Endothelial cell (in vitro differentiated cells): ENCODE results near the gene GSTM1. TPM values are rescaled to one million over a fixed set of nuclear protein-coding genes. Genes with fewer than 3 reads are reported as not detected.

Experiments used
- DNase-seq: peaks from one replicate; pipeline ENCODE4 v3.0.0; 2021; ENCODE audit warnings: low spot score
- H3K27ac Mint-ChIP-seq: one replicate; pipeline ENCODE4 v1.8.0; 2021; ENCODE audit warnings: mixed read lengths, inconsistent platforms; ENCODE audit not compliant: unreplicated experiment
- H3K27me3 Mint-ChIP-seq: one replicate; pipeline ENCODE4 v1.8.0; 2021; ENCODE audit warnings: mild to moderate bottlenecking, moderate library complexity, mixed read lengths, inconsistent platforms; ENCODE audit not compliant: unreplicated experiment
- H3K36me3 Mint-ChIP-seq: one replicate; pipeline ENCODE4 v1.8.0; 2021; ENCODE audit warnings: mild to moderate bottlenecking, low read depth, mixed read lengths, inconsistent platforms; ENCODE audit not compliant: unreplicated experiment
- H3K4me1 Mint-ChIP-seq: one replicate; pipeline ENCODE4 v1.8.0; 2021; ENCODE audit warnings: mild to moderate bottlenecking, mixed read lengths, inconsistent platforms; ENCODE audit not compliant: unreplicated experiment
- H3K4me3 Mint-ChIP-seq: one replicate; pipeline ENCODE4 v1.8.0; 2021; ENCODE audit warnings: mild to moderate bottlenecking, mixed read lengths, inconsistent platforms; ENCODE audit not compliant: unreplicated experiment
- H3K9me3 Mint-ChIP-seq: one replicate; pipeline ENCODE4 v1.8.0; 2021; ENCODE audit warnings: mixed read lengths, inconsistent platforms; ENCODE audit not compliant: unreplicated experiment
- CTCF ChIP-seq: fragments of 200-600 bp; sonication (generic); IDR thresholded peaks from one replicate; pipeline ENCODE4 v1.5.0; 2021; ENCODE audit warnings: antibody characterized with exemption; ENCODE audit not compliant: unreplicated experiment
- total RNA-seq: library from RNA; stranded (reverse); fragmentation: NEBNext Ultra II Directional; extraction: Animal tissue kit (Norgen Biotek cat#: 25700); gene quantifications from one replicate; pipeline ENCODE4 v1.2.1, GENCODE V29; 2021; ENCODE audit not compliant: unreplicated experiment

The GSTM1 gene
- total RNA-seq, 1 donor from 2014 or later, result not detected

- no peak for TF ChIP-seq CTCF
- Mint-ChIP-seq H3K27ac (no peak overlapping the region), H3K4me3 (no peak overlapping the region), H3K27me3 (peaks cover 4% of the 10 kb centered on the region), H3K36me3 (peaks cover 8% of the 10 kb centered on the region), H3K4me1 (peaks cover 13% of the 10 kb centered on the region), H3K9me3 (no peaks in the 10 kb centered on the region)
- DNase-seq, result no peak
Measured at GRCh38 chr1:109719337-109719837, 31.8 kb downstream of the GSTM1 start.

GRCh38 chr1:109721042-109721441 lies 33.4 kb downstream of the GSTM1 start:
- Mint-ChIP-seq H3K27me3 (peaks cover 8% of the 10 kb centered on the region), H3K36me3 (peaks cover 13% of the 10 kb centered on the region)

GRCh38 chr1:109721971-109722370 lies 34.4 kb downstream of the GSTM1 start:
- peaks cover 16% of the 10 kb centered on the region for H3K36me3 Mint-ChIP-seq
- H3K4me1 Mint-ChIP-seq, result peaks cover 10% of the 10 kb centered on the region
- H3K27me3 Mint-ChIP-seq, result peaks cover 5% of the 10 kb centered on the region
- H3K27ac Mint-ChIP-seq, result no peak overlapping the region
- DNase-seq, result no peak
- TF ChIP-seq CTCF, result no peak
- no peak overlapping the region for H3K4me3 Mint-ChIP-seq
- peaks cover under 1% of the 10 kb centered on the region for H3K9me3 Mint-ChIP-seq

More at GRCh38 chr1:109721042-109721441, 33.4 kb downstream of the GSTM1 start:
- H3K27ac Mint-ChIP-seq, result no peak overlapping the region
- no peak overlapping the region for H3K4me3 Mint-ChIP-seq
- H3K4me1 Mint-ChIP-seq, result peaks cover 13% of the 10 kb centered on the region
- no peak for TF ChIP-seq CTCF
- H3K9me3 Mint-ChIP-seq, result no peaks in the 10 kb centered on the region
- DNase-seq, result no peak

- Mint-ChIP-seq H3K27ac (no peak overlapping the region), H3K4me3 (no peak overlapping the region), H3K4me1 (no peaks in the 10 kb centered on the region), H3K36me3 (peaks cover 14% of the 10 kb centered on the region), H3K27me3 (peaks cover 3% of the 10 kb centered on the region), H3K9me3 (peaks cover 5% of the 10 kb centered on the region)
- no peak for DNase-seq
- TF ChIP-seq CTCF, result no peak
Measured at GRCh38 chr1:109722908-109723691, 35.5 kb downstream of the GSTM1 start.

GRCh38 chr1:109724933-109725332 lies 37.3 kb downstream of the GSTM1 start:
- Mint-ChIP-seq H3K9me3 (peaks cover 5% of the 10 kb centered on the region), H3K27me3 (peaks cover 3% of the 10 kb centered on the region), H3K4me3 (no peak overlapping the region), H3K27ac (no peak overlapping the region), H3K4me1 (peaks cover 6% of the 10 kb centered on the region), H3K36me3 (peaks cover 12% of the 10 kb centered on the region)
- TF ChIP-seq CTCF, result no peak
- DNase-seq, result no peak
